Activated CD4-positive, alpha-beta memory T cell treated with anti-CD3 and anti-CD28 coated beads, Interleukin-2, amount 10 ng/mL, durations not matched to agents 7 days and 5 days (primary cell): Measurements from ENCODE around the gene TSPAN16. TPM values are rescaled to one million over a fixed set of nuclear protein-coding genes. Genes with fewer than 3 reads are reported as not detected.
"Not testable (repeated sequence)": the region's sequence is repeated elsewhere in the genome, so short reads cannot be mapped to it uniquely, and the experiment has no call there.

Experiments
- CTCF ChIA-PET: fragments of 350-600 bp; sonication (Branson Sonifier 250); formaldehyde crosslinking; loops from one replicate; lab custom pipeline; 2021; ENCODE audit warnings: antibody characterized with exemption, inconsistent platforms; lab: Charles Lee
- POLR2A ChIA-PET: fragments of 350-600 bp; sonication (Branson Sonifier 250); formaldehyde crosslinking; loops from one replicate; lab custom pipeline; 2021; ENCODE audit warnings: antibody characterized with exemption; lab: Charles Lee
- DNase-seq: peaks from one replicate; pipeline ENCODE4 v3.0.0-alpha.2; 2020
- H3K27ac Mint-ChIP-seq: one replicate; pipeline ENCODE4 v1.8.0; 2021; ENCODE audit warnings: mild to moderate bottlenecking, mixed read lengths
- H3K27me3 Mint-ChIP-seq: one replicate; pipeline ENCODE4 v1.8.0; 2021; ENCODE audit warnings: mixed read lengths
- H3K36me3 Mint-ChIP-seq: one replicate; pipeline ENCODE4 v1.8.0; 2021; ENCODE audit warnings: low read depth, mixed read lengths
- H3K4me1 Mint-ChIP-seq: one replicate; pipeline ENCODE4 v1.8.0; 2021; ENCODE audit warnings: mixed read lengths
- H3K4me3 Mint-ChIP-seq: one replicate; pipeline ENCODE4 v1.8.0; 2021; ENCODE audit warnings: mild to moderate bottlenecking, mixed read lengths
- H3K9me3 Mint-ChIP-seq: one replicate; pipeline ENCODE4 v1.8.0; 2021; ENCODE audit warnings: mixed read lengths
- total RNA-seq, 2 experiments: library from RNA; stranded (reverse); gene quantifications; one replicate each; pipeline ENCODE4 v1.2.3, GENCODE V29; 2021

TSPAN16 gene
- total RNA-seq, 2 experiments from 2014 or later: not detected

GRCh38 chr19:11325544-11325943 lies 29.6 kb downstream of the TSPAN16 start:
- no peak for DNase-seq
- CTCF ChIA-PET: interaction anchor here (1.6 kb wide), 1 partner anchor 56 kb away, joined by 8 read pairs; no protein-coding TSS in a partner anchor
- H3K4me3 Mint-ChIP-seq: no peak overlapping the region
- H3K9me3 Mint-ChIP-seq: no peaks in the 10 kb centered on the region
- H3K36me3 Mint-ChIP-seq: peaks cover 6% of the 10 kb centered on the region
- peaks cover 23% of the 10 kb centered on the region for H3K4me1 Mint-ChIP-seq
- POLR2A ChIA-PET: interaction anchor here (1.3 to 1.7 kb wide), 2 partner anchors 56 to 170 kb away, joined by 4 to 9 read pairs; partner anchors contain the start of gene SPC24
- H3K27ac Mint-ChIP-seq: no peak overlapping the region
- H3K27me3 Mint-ChIP-seq: peaks cover 5% of the 10 kb centered on the region

DNA sequence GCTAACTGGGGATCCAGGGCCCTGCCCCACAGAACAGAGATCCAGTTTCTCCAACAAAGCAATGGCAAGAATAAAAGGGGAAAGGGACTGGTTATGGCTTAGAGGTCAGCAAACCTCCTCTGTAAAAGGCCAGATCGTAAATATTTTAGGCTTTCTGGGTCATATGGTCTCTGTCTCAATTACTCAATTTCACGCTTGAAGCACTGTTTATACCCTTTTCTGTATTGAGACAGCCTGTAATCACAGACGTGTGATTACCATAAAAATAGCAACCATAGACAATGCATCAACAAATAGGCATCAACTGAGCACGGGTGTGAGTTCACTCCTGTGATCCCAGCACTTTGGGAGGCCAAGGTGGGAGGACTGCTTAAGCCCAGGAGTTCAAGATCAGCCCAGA lies 34.2 kb downstream of the TSPAN16 start:
- Mint-ChIP-seq H3K27me3 (no peaks in the 10 kb centered on the region), H3K9me3 (no peaks in the 10 kb centered on the region), H3K4me3 (no peak overlapping the region), H3K36me3 (peaks cover 6% of the 10 kb centered on the region), H3K27ac (no peak overlapping the region), H3K4me1 (peaks cover 3% of the 10 kb centered on the region)
- DNase-seq: no peak
- ChIA-PET CTCF (no interaction called here), POLR2A (no interaction called here)

GRCh38 chr19:11331502-11331901 lies 35.5 kb downstream of the TSPAN16 start:
- H3K9me3 Mint-ChIP-seq: no peaks in the 10 kb centered on the region
- no peak overlapping the region for H3K4me3 Mint-ChIP-seq
- no peaks in the 10 kb centered on the region for H3K4me1 Mint-ChIP-seq
- no peaks in the 10 kb centered on the region for H3K27me3 Mint-ChIP-seq
- ChIA-PET POLR2A (no interaction called here), CTCF (interaction anchor here (0.9 kb wide), 1 partner anchor 151 kb away, joined by 3 read pairs; no protein-coding TSS in a partner anchor)
- DNase-seq: no peak
- no peak overlapping the region for H3K27ac Mint-ChIP-seq
- H3K36me3 Mint-ChIP-seq: peaks cover 14% of the 10 kb centered on the region

DNA sequence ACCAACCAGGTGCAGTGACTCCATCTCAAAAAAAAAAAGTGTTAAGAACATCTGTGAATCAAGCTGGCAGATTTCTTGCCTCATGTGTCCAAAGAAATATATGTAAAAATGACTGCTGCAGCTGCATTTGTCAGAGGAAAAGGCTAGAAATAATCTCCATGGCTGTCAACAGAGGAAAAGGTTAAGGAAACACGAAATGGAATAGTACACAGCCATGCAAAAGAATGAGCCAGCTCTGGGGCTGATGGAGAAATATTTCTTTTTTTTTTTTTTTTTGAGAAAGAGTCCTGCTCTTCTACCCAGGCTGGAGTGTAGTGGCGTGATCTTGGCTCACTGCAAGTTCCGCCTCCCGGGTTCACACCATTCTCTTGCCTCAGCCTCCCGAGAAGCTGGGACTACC lies 36.9 kb downstream of the TSPAN16 start:
- Mint-ChIP-seq H3K36me3 (peaks cover 15% of the 10 kb centered on the region), H3K9me3 (no peaks in the 10 kb centered on the region), H3K4me3 (no peak overlapping the region), H3K27ac (no peak overlapping the region), H3K4me1 (peaks cover 11% of the 10 kb centered on the region), H3K27me3 (no peaks in the 10 kb centered on the region)
- CTCF ChIA-PET: interaction anchor here (0.9 to 1.0 kb wide), 2 partner anchors 8 to 9 kb away, joined by 3 to 4 read pairs; no protein-coding TSS in a partner anchor
- POLR2A ChIA-PET: no interaction called here
- no peak for DNase-seq

GRCh38 chr19:11333838-11334237 lies 37.9 kb downstream of the TSPAN16 start:
- POLR2A ChIA-PET, H3K4me3 Mint-ChIP-seq, DNase-seq, H3K27me3 Mint-ChIP-seq, H3K9me3 Mint-ChIP-seq, H3K27ac Mint-ChIP-seq: not testable (repeated sequence)
- peaks cover 19% of the 10 kb centered on the region for H3K4me1 Mint-ChIP-seq
- CTCF ChIA-PET: interaction anchor here (1.0 kb wide), 1 partner anchor 10 kb away, joined by 3 read pairs; no protein-coding TSS in a partner anchor
- peaks cover 15% of the 10 kb centered on the region for H3K36me3 Mint-ChIP-seq

DNA sequence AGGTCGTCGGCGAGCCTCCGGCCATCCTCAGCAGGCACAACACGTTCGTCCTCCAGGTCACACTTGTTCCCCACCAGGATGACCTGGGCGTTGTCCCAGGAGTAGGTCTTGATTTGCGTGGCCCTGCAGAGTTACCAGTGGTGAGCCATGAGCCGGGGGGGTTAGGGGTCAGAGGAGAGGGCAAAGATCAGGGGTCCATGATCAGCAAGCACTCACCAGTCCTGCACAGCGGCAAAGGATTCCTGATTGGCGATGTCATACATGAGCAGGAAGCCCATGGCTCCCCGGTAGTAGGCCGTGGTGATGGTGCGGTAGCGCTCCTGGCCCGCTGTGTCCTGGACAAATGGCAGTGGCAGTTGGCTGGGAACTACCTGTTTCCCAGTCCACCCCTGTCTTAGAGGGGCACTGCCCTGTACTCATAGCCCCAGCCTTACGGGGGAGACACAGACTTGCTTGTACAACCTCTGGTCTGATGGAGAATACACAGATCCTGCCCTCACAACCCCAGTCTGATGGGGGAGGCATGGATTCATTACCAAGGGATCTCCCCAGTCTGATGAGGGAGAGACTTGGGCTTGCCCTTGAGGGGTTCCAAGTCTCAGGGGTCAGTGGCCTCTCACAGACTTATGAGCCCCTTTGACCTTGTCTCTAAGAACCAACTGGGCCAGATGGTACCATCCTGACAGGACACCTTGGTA lies 39.6 kb downstream of the TSPAN16 start:
- ChIA-PET POLR2A (interaction anchor here (0.6 kb wide), 1 partner anchor 54 kb away, joined by 3 read pairs; no protein-coding TSS in a partner anchor), CTCF (no interaction called here)
- H3K27me3 Mint-ChIP-seq: no peaks in the 10 kb centered on the region
- no peak overlapping the region for H3K4me3 Mint-ChIP-seq
- peaks cover 25% of the 10 kb centered on the region for H3K4me1 Mint-ChIP-seq
- no peak overlapping the region for H3K27ac Mint-ChIP-seq
- H3K36me3 Mint-ChIP-seq: peaks cover 15% of the 10 kb centered on the region
- no peak for DNase-seq
- H3K9me3 Mint-ChIP-seq: no peaks in the 10 kb centered on the region

DNA sequence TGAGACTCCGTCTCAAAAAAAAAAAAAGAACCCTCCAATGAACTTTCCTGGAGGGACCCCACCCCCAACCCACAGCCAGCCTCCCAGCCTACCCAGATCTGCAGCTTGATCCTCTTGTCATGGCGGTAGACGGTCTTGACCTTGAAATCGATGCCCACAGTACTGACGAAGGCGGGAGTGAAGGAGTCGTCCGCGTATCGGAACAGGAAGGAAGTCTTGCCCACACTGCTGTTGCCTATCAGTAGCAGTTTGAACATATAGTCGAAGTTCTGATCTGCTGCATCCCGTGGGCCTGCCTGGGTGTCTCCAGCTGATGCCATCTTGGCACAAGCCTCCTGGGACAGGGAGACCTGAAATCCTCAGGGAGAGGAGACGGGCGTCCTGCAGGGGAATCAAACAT lies 41.1 kb downstream of the TSPAN16 start:
- Mint-ChIP-seq H3K4me1 (peaks cover 25% of the 10 kb centered on the region), H3K36me3 (peaks cover 15% of the 10 kb centered on the region), H3K27me3 (no peaks in the 10 kb centered on the region), H3K9me3 (no peaks in the 10 kb centered on the region), H3K4me3 (peak overlapping the region; percentile 16), H3K27ac (no peak overlapping the region)
- ChIA-PET POLR2A (interaction anchor here (0.5 to 2.2 kb wide), 3 partner anchors 13 to 44 kb away, joined by 3 to 6 read pairs (median 4); no protein-coding TSS in a partner anchor), CTCF (interaction anchor here (0.6 to 0.8 kb wide), 2 partner anchors 13 to 181 kb away, joined by 3 read pairs; partner anchors contain the start of gene SPC24)
- no peak for DNase-seq

- Mint-ChIP-seq H3K27me3 (no peaks in the 10 kb centered on the region), H3K36me3 (peaks cover 15% of the 10 kb centered on the region), H3K4me1 (peaks cover 25% of the 10 kb centered on the region), H3K4me3 (no peak overlapping the region), H3K27ac (no peak overlapping the region), H3K9me3 (no peaks in the 10 kb centered on the region)
- DNase-seq: no peak
- ChIA-PET POLR2A (interaction anchor here (1.3 to 2.2 kb wide), 2 partner anchors 36 to 43 kb away, joined by 4 to 6 read pairs; partner anchors contain the start of gene SWSAP1), CTCF (no interaction called here)
Measured at GRCh38 chr19:11338121-11338520, 42.2 kb downstream of the TSPAN16 start.

DNA sequence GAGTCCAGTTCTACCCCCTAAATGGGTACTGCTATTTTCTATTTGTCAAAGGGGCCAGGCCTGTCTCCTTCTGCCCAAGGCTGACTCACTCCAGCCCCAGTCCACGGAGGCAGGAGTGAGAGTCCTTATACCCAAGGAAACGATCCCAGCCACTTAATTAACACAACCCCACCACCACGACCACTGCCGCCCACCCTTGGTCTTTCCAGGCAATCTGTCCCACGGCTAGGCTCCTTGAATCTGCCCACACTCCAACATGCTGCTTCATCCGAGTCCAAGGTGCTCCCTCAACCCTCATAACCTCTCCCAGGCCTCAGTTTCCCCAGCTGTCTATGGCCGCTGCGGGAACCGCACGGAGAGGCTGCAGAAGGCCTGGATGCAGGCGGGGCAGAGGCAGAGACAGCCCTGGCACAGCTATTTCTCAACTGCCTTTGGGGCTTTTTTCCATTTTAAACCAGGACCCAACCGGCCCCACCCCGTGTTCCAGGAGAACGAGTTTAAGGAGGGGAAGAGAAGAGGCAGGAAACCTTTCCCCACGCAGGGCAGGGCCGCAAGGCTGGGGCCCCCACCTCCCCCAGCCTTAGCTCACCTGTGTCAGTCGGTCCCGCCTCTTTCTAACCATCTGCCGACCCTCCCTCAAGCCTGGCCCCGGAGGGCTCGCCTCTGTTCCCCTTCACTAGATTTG lies 42.8 kb downstream of the TSPAN16 start:
- H3K27ac Mint-ChIP-seq: no peak overlapping the region
- H3K27me3 Mint-ChIP-seq: no peaks in the 10 kb centered on the region
- H3K4me3 Mint-ChIP-seq: peak overlapping the region; percentile 70
- CTCF ChIA-PET: interaction anchor here (1.4 kb wide), 1 partner anchor 43 kb away, joined by 4 read pairs; no protein-coding TSS in a partner anchor
- DNase-seq: no peak
- POLR2A ChIA-PET: interaction anchor here (1.3 to 2.2 kb wide), 3 partner anchors 15 to 43 kb away, joined by 4 to 6 read pairs (median 4); partner anchors contain the start of gene SWSAP1
- H3K36me3 Mint-ChIP-seq: peaks cover 13% of the 10 kb centered on the region
- no peaks in the 10 kb centered on the region for H3K9me3 Mint-ChIP-seq
- H3K4me1 Mint-ChIP-seq: peaks cover 25% of the 10 kb centered on the region

DNA sequence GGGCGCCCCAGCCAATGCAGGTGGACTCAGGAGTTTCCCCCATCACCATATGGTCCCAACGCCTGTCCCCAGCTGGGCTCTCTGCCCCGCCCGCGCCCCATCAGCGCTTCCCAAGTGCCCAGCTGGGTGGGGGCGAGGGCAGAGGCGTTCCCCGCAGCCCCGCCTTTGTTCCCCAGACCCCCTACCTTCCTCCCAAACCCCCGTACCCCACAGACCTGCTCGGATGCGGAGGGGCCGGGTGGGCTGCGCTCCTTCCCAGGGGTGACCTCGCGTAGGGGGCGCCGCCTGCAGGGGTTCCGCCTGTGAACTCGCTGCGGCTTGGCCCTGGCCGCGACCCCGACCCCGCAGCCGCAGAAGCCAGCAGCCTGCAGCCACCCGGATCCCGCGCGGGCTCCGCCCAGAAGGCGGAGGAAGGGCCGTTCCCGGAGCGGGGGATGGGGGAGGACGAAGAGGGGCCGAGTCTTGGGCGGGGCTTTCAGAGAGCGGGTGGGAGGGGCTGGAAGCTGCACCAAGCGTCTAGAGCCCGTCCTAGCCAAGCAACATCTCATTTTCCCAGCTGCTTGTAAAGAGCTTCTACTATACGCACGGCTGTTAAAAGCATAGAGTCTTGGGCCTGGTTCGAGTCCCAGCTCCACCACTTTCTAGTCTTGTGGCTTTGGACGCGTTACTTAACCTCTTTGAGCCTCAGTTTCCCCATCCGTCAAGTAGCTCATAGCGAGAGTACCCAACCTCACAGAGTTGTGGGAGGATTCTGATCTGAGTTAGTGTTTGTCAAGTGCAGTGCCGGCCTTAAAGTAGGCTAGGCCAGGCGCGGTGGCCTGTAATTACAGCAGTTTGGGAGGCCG lies 43.5 kb downstream of the TSPAN16 start, which contains the start of gene RAB3D:
RAB3D (minus strand) TSS at position 404 of the 845 bp plus-strand sequence. CDS start 2,258 bp downstream, outside the sequence.
- peak; percentile 84 for DNase-seq
- H3K4me1 Mint-ChIP-seq: peaks cover 28% of the 10 kb centered on the region
- H3K4me3 Mint-ChIP-seq: peak within 1 kb of the TSS; percentile 70
- ChIA-PET CTCF (interaction anchor here (0.6 to 1.4 kb wide), 6 partner anchors 35 to 395 kb away, joined by 3 to 4 read pairs (median 4); partner anchors contain the start of genes ODAD3, PRKCSH and SWSAP1), POLR2A (interaction anchor here (1.2 to 1.4 kb wide), 4 partner anchors 9 to 36 kb away, joined by 4 to 9 read pairs (median 5); partner anchors contain the start of gene SWSAP1)
- H3K36me3 Mint-ChIP-seq: peaks cover 13% of the 10 kb centered on the region
- H3K27ac Mint-ChIP-seq: no peak within 1 kb of the TSS
- H3K27me3 Mint-ChIP-seq: no peaks in the 10 kb centered on the region
- H3K9me3 Mint-ChIP-seq: no peaks in the 10 kb centered on the region

GRCh38 chr19:11340099-11340467 lies 44.1 kb downstream of the TSPAN16 start:
- H3K27me3 Mint-ChIP-seq, DNase-seq, H3K9me3 Mint-ChIP-seq, H3K27ac Mint-ChIP-seq: not testable (repeated sequence)
- H3K4me1 Mint-ChIP-seq: peaks cover 29% of the 10 kb centered on the region
- H3K36me3 Mint-ChIP-seq: peaks cover 12% of the 10 kb centered on the region
- POLR2A ChIA-PET: interaction anchor here (1.2 to 1.4 kb wide), 3 partner anchors 9 to 35 kb away, joined by 4 to 9 read pairs (median 6); partner anchors contain the start of gene SWSAP1
- peak overlapping the region; percentile 70 for H3K4me3 Mint-ChIP-seq
- CTCF ChIA-PET: interaction anchor here (0.6 to 1.4 kb wide), 6 partner anchors 35 to 396 kb away, joined by 3 to 4 read pairs (median 4); partner anchors contain the start of genes ODAD3, PRKCSH and SWSAP1

DNA sequence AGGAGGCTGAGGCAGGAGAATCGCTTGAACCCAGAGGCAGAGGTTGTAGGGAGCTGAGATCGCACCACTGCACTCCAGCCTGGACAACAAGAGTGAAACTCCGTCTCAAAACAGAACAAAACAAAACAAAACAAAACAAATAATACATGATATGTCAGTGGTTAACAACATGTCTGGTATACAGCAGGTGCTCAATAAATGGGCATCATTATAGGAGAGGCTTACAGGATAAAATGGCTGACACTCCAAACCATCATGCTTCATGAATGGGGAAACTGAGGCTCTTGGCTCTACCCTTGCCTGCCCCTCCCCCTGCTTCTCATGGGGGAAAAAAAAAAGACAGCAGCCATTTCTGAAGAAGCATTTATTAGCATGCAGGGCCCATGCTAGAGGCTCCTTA lies 46.5 kb downstream of the TSPAN16 start:
- Mint-ChIP-seq H3K27me3 (no peaks in the 10 kb centered on the region), H3K27ac (no peak overlapping the region), H3K4me3 (no peak overlapping the region), H3K4me1 (peaks cover 40% of the 10 kb centered on the region), H3K9me3 (no peaks in the 10 kb centered on the region), H3K36me3 (no peaks in the 10 kb centered on the region)
- DNase-seq: no peak
- CTCF ChIA-PET: no interaction called here
- POLR2A ChIA-PET: no interaction called here
